B cell (primary cell): ENCODE data around the gene PVALEF. TPM values are rescaled to one million over a fixed set of nuclear protein-coding genes. Genes with fewer than 3 reads are reported as not detected.

ENCODE experiments used
- ATAC-seq: fragments of 200-7000 bp; cut with Tn5 transposase; one replicate; pipeline ENCODE4 v1.10.0; 2021; ENCODE audit warnings: low read depth, mild to moderate bottlenecking, moderate number of reproducible peaks, moderate library complexity
- CTCF ChIA-PET: fragments of 350-600 bp; sonication (Branson Sonifier 250); formaldehyde crosslinking; loops from one replicate; lab custom pipeline; 2021; ENCODE audit warnings: antibody characterized with exemption, inconsistent platforms; lab: Charles Lee
- POLR2A ChIA-PET: fragments of 350-600 bp; sonication (Branson Sonifier 250); formaldehyde crosslinking; loops from one replicate; lab custom pipeline; 2021; ENCODE audit warnings: antibody characterized with exemption; lab: Charles Lee
- DNase-seq: peaks from one replicate; pipeline ENCODE4 v3.0.0; 2013
- H2AFZ ChIP-seq: 2 replicates; pipeline ENCODE4 v1.6.1; 2012; ENCODE audit warnings: mild to moderate bottlenecking, low read depth, low read length; ENCODE audit not compliant: insufficient read depth, poor library complexity, severe bottlenecking
- H3K27ac ChIP-seq, 2 donors: 1 replicate in 1 of 2; 2 replicates in 1 of 2; pipeline ENCODE4 v1.5.1; 2012 to 2013; ENCODE audit warnings: low read length in 2 of 2, mild to moderate bottlenecking in 2 of 2, moderate library complexity in 1 of 2
- H3K27me3 ChIP-seq, 4 experiments: fragments of 200-600 bp in 1 of 4; sonication (generic) in 1 of 4; replicated peaks in 1 of 4; 1 replicate in 2 of 4; 2 replicates in 2 of 4; pipeline versions ENCODE4 v1.6.1 to v1.7.0; 2013 to 2016; ENCODE audit warnings: low read length in 3 of 4, mild to moderate bottlenecking in 2 of 4, mixed read lengths in 1 of 4, moderate library complexity in 1 of 4; ENCODE audit not compliant: insufficient read depth in 4 of 4, control insufficient read depth in 3 of 4; ENCODE audit errors: control extremely low read depth in 1 of 4
- H3K36me3 ChIP-seq, 2 experiments: replicated peaks in 1 of 2; 1 replicate in 1 of 2; 2 replicates in 1 of 2; pipeline versions ENCODE4 v1.6.1 to v1.7.1; 2013; ENCODE audit warnings: low read length in 1 of 2; ENCODE audit not compliant: insufficient read depth in 2 of 2, control insufficient read depth in 1 of 2; ENCODE audit errors: control extremely low read depth in 1 of 2, extremely low read depth in 1 of 2
- H3K4me1 ChIP-seq, 2 donors: fragments of 200-600 bp in 1 of 2; sonication (generic) in 1 of 2; 1 replicate in 1 of 2; 2 replicates in 1 of 2; pipeline versions ENCODE4 v1.5.1 to v1.6.1; 2013 to 2017; ENCODE audit warnings: low read length in 2 of 2; ENCODE audit not compliant: control insufficient read depth in 2 of 2, insufficient read depth in 2 of 2
- H3K4me2 ChIP-seq: replicated peaks from 2 replicates; pipeline ENCODE3; 2012; ENCODE audit warnings: mild to moderate bottlenecking, low read depth, low read length; ENCODE audit not compliant: poor library complexity, severe bottlenecking
- H3K4me3 ChIP-seq, 5 experiments: fragments of 200-600 bp in 1 of 5; sonication (generic) in 1 of 5; 1 replicate in 3 of 5; 2 replicates in 2 of 5; pipeline versions ENCODE4 v1.5.1 to v1.7.0; 2011 to 2016; ENCODE audit warnings: low read length in 4 of 5, mild to moderate bottlenecking in 4 of 5, low read depth in 2 of 5, control low read depth in 1 of 5, moderate library complexity in 1 of 5; ENCODE audit not compliant: insufficient read depth in 1 of 5; ENCODE audit errors: control extremely low read depth in 1 of 5, extremely low read depth in 1 of 5
- H3K79me2 ChIP-seq: fragments of 200-600 bp; sonication (generic); one replicate; pipeline ENCODE4 v1.6.0; 2016; ENCODE audit warnings: low read length; ENCODE audit not compliant: control insufficient read depth, insufficient read depth
- H3K9ac ChIP-seq: fragments of 200-600 bp; sonication (generic); 2 replicates; pipeline ENCODE4 v1.6.1; 2017; ENCODE audit warnings: mild to moderate bottlenecking, low read length, moderate library complexity
- H3K9me3 ChIP-seq, 3 donors: one replicate each; pipeline versions ENCODE4 v1.6.1 to v1.7.1; 2013; ENCODE audit warnings: low read length in 2 of 3; ENCODE audit not compliant: control insufficient read depth in 2 of 3, insufficient read depth in 1 of 3; ENCODE audit errors: control extremely low read depth in 1 of 3
- H4K20me1 ChIP-seq: 2 replicates; pipeline ENCODE4 v1.6.0; 2012; ENCODE audit warnings: mild to moderate bottlenecking, low read length; ENCODE audit not compliant: insufficient read depth, control insufficient read depth, poor library complexity, severe bottlenecking
- H3K27ac Mint-ChIP-seq: one replicate; pipeline ENCODE4 v1.8.0; 2021; ENCODE audit warnings: mixed read lengths
- H3K27me3 Mint-ChIP-seq: one replicate; pipeline ENCODE4 v1.8.0; 2021; ENCODE audit warnings: mixed read lengths
- H3K4me1 Mint-ChIP-seq: one replicate; pipeline ENCODE4 v1.8.0; 2021; ENCODE audit warnings: mixed read lengths
- H3K4me3 Mint-ChIP-seq: one replicate; pipeline ENCODE4 v1.8.0; 2021; ENCODE audit warnings: mixed read lengths
- H3K9me3 Mint-ChIP-seq: one replicate; pipeline ENCODE4 v1.8.0; 2022; ENCODE audit warnings: mixed read lengths; ENCODE audit not compliant: insufficient read depth
- CTCF ChIP-seq: fragments of 200-600 bp; IDR thresholded peaks from one replicate; pipeline ENCODE4 v1.8.0; 2022; ENCODE audit warnings: antibody characterized with exemption, mild to moderate bottlenecking
- EZH2 ChIP-seq: IDR thresholded peaks from 2 replicates; pipeline ENCODE4 v1.6.1; 2012; ENCODE audit warnings: borderline replicate concordance, low read depth, mild to moderate bottlenecking, moderate library complexity, low read length; ENCODE audit not compliant: insufficient read depth, poor library complexity, severe bottlenecking
- WGBS: methylation state at CpG from one replicate; pipeline ENCODE4 v1.1.5; 2013; ENCODE audit warnings: missing lambda C conversion rate; ENCODE audit not compliant: insufficient coverage; 5-methylcytosine and 5-hydroxymethylcytosine counted together
- intact Hi-C: fragments of 100-400 bp; cut with micrococcal nuclease; formaldehyde crosslinking; loops from one replicate; pipeline ENCODE4 v1.10.0; 2022
- polyA plus RNA-seq: library from polyadenylated mRNA; depleted of rRNA; stranded (reverse); fragments of >200 nt; gene quantifications from 2 replicates; pipeline ENCODE4 v1.2.3, GENCODE V29; 2012
- total RNA-seq, 2 donors: library from RNA; stranded (reverse); fragments of 120-200 nt in 1 of 2; gene quantifications; 1 replicate in 1 of 2; 2 replicates in 1 of 2; pipeline versions ENCODE4 v1.2.3 to v1.2.4, GENCODE V29; 2013 to 2022

PVALEF gene
- total and polyA plus RNA-seq, 2 donors (not counting 1 experiment from before 2014, with no cell fraction given), result not detected

- Histone ChIP-seq H4K20me1 (no peaks in the 10 kb centered on the region), H3K9me3 (no peaks in the 10 kb centered on the region), H3K27me3 (no peaks in the 10 kb centered on the region), H3K27ac (no peak overlapping the region), H3K4me3 (no peak overlapping the region), H3K79me2 (no peaks in the 10 kb centered on the region), H3K4me2 (no peak overlapping the region), H3K9ac (no peak overlapping the region), H3K36me3 (no peaks in the 10 kb centered on the region), H3K4me1 (no peaks in the 10 kb centered on the region), H2AFZ (no peak overlapping the region)
- intact Hi-C loops, result no loop called here
- H3K27me3 Mint-ChIP-seq, result no peaks in the 10 kb centered on the region
- 87% methylated on average over 19 of the region's 25 CpGs for WGBS
- ChIA-PET POLR2A (no interaction called here), CTCF (no interaction called here)
- no peak for TF ChIP-seq EZH2
- no peak for TF ChIP-seq CTCF
- H3K9me3 Mint-ChIP-seq, result no peaks in the 10 kb centered on the region
- H3K4me3 Mint-ChIP-seq, result no peak overlapping the region
- no peak overlapping the region for H3K27ac Mint-ChIP-seq
- ATAC-seq, result no peak
- no peak for DNase-seq
- H3K4me1 Mint-ChIP-seq, result no peaks in the 10 kb centered on the region
Observed at GRCh38 chr17:81127526-81128177, 37.7 kb upstream of the PVALEF start.

- POLR2A ChIA-PET, result no interaction called here
- 94% methylated on average over 14 of the region's 14 CpGs for WGBS
- ATAC-seq, result no peak
Observed at GRCh38 chr17:81128338-81128737, 37.0 kb upstream of the PVALEF start.

More at GRCh38 chr17:81128338-81128737, 37.0 kb upstream of the PVALEF start:
- H3K9me3 Mint-ChIP-seq, result no peaks in the 10 kb centered on the region
- no peaks in the 10 kb centered on the region for H3K27me3 ChIP-seq
- H3K4me2 ChIP-seq, result no peak overlapping the region
- H4K20me1 ChIP-seq, result no peaks in the 10 kb centered on the region
- TF ChIP-seq CTCF, result no peak
- no peak for DNase-seq
- H3K27ac ChIP-seq, result no peak overlapping the region
- H3K4me1 ChIP-seq, result no peaks in the 10 kb centered on the region
- no peak overlapping the region for H3K27ac Mint-ChIP-seq
- H3K36me3 ChIP-seq, result no peaks in the 10 kb centered on the region
- no peak overlapping the region for H2AFZ ChIP-seq
- intact Hi-C loops, result no loop called here
- no peak overlapping the region for H3K9ac ChIP-seq
- H3K4me3 ChIP-seq, result no peak overlapping the region
- H3K4me1 Mint-ChIP-seq, result no peaks in the 10 kb centered on the region
- no peaks in the 10 kb centered on the region for H3K79me2 ChIP-seq
- no peak overlapping the region for H3K4me3 Mint-ChIP-seq
- CTCF ChIA-PET, result no interaction called here
- no peaks in the 10 kb centered on the region for H3K27me3 Mint-ChIP-seq
- no peaks in the 10 kb centered on the region for H3K9me3 ChIP-seq
